Measurements from ENCODE around the gene BTN1A1. TPM values are rescaled to one million over a fixed set of nuclear protein-coding genes. Genes with fewer than 3 reads are reported as not detected.

Gene BTN1A1
- total and polyA plus RNA-seq, 10 of the 15 experiments (the other 5 are each of a cell fraction or from before 2014, with no cell fraction given), result 0.05 to 2.2 (median 0.87) TPM

DNA sequence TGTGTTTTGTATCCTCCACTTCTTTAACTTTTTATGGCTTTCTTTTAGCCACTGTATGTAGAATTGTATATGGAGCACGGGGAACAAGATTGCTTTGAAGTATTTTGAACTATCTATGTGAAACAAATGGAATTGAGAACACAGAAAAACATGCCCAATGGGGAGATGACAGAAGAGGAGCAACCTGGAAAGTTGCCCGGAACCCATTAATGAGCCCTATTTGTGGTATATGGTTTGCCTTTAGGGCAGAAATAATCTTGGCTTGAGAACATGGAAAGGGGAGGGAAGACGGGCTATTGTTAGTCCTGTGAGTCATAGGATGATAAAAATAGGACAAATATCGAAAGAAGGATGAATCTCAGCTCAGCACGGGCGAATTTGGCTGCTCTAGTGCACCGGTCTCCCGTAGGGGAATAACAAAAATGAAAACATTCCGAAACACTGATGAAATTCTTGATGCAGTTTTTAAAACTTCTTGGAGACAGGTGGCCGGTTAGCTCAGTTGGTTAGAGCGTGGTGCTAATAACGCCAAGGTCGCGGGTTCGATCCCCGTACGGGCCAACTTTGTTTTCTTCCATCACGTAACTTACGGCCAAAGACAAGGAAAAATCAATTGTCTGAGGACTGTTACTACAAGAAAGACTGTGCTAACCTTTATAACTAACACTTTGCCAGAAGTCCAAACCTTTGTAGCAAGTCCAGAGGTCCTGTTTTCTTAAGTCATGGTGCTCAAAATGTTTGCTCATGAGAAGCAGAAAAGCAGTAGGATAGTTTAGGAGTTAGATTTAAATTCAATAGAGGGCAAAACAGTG, 53.7 kb downstream of the BTN1A1 start (continued):
- TF ChIP-seq, protein P1, sequence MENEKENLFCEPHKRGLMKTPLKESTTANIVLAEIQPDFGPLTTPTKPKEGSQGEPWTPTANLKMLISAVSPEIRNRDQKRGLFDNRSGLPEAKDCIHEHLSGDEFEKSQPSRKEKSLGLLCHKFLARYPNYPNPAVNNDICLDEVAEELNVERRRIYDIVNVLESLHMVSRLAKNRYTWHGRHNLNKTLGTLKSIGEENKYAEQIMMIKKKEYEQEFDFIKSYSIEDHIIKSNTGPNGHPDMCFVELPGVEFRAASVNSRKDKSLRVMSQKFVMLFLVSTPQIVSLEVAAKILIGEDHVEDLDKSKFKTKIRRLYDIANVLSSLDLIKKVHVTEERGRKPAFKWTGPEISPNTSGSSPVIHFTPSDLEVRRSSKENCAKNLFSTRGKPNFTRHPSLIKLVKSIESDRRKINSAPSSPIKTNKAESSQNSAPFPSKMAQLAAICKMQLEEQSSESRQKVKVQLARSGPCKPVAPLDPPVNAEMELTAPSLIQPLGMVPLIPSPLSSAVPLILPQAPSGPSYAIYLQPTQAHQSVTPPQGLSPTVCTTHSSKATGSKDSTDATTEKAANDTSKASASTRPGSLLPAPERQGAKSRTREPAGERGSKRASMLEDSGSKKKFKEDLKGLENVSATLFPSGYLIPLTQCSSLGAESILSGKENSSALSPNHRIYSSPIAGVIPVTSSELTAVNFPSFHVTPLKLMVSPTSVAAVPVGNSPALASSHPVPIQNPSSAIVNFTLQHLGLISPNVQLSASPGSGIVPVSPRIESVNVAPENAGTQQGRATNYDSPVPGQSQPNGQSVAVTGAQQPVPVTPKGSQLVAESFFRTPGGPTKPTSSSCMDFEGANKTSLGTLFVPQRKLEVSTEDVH (IDR thresholded peaks at IDR 0.05; ENCODE audit: low read depth, partially characterized antibody), result peak; percentile 66
- TF ChIP-seq USF2 (IDR thresholded peaks at IDR 0.05; ENCODE audit: borderline replicate concordance, low read depth, low read length) (no peak), CTCF (IDR thresholded peaks at IDR 0.05 in 2 of 3, conservative IDR thresholded peaks at IDR 0.05 in 1 of 3; ENCODE audit: control insufficient read depth in 2 of 3, extremely low read depth in 1 of 3, insufficient read depth in 1 of 3, low read depth in 3 of 3, low read length in 3 of 3) (no peak), SMARCA5 (IDR thresholded peaks at IDR 0.05) (peak; percentile 80), CEBPB (IDR thresholded peaks at IDR 0.05; ENCODE audit: borderline replicate concordance in 1 of 2, low read depth in 2 of 2, low read length in 2 of 2) (no peak), ZNF384 (IDR thresholded peaks at IDR 0.05; ENCODE audit: borderline replicate concordance, low read depth, low read length) (no peak), SPI1 (IDR thresholded peaks at IDR 0.05; ENCODE audit: borderline replicate concordance, insufficient read depth, low read depth, low read length) (no peak), NFYB (IDR thresholded peaks at IDR 0.05; ENCODE audit: insufficient read depth, low read depth, low read length) (no peak), ZSCAN29 (IDR thresholded peaks at IDR 0.05) (peak; percentile 98), NBN (IDR thresholded peaks at IDR 0.05) (no peak; the same call in 1 of the 2 replicates), SIX5 (IDR thresholded peaks at IDR 0.05; ENCODE audit: low read depth, low read length, severe bottlenecking) (no peak), ZBTB33 (IDR thresholded peaks at IDR 0.05) (no peak), EED (IDR thresholded peaks at IDR 0.05; ENCODE audit: low read depth) (peak; percentile 55; the same call in 1 of the 2 replicates), PAX5 (IDR thresholded peaks at IDR 0.05; ENCODE audit: borderline replicate concordance, low read depth, low read length) (peak; percentile 23; the same call in 1 of the 2 replicates), ZNF622 (IDR thresholded peaks at IDR 0.05) (no peak), NFYA (IDR thresholded peaks at IDR 0.05; ENCODE audit: borderline replicate concordance, low read depth, low read length) (no peak), CHD1 (IDR thresholded peaks at IDR 0.05; ENCODE audit: low read depth, low read length) (no peak), STAT3 (IDR thresholded peaks at IDR 0.05; ENCODE audit: low read depth, low read length) (no peak), ESRRA (IDR thresholded peaks at IDR 0.05; ENCODE audit: low read length) (no peak), HDAC6 (IDR thresholded peaks at IDR 0.05; ENCODE audit: unreplicated experiment) (no peak), WRNIP1 (IDR thresholded peaks at IDR 0.05; ENCODE audit: borderline replicate concordance, low read depth, low read length) (no peak), TBL1XR1 (IDR thresholded peaks at IDR 0.05; ENCODE audit: low read depth, low read length) (peak; percentile 71; the same call in 1 of the 2 replicates)

All from GM12878 (cell line).